Raji (cell line): ENCODE measurements around the gene ISOC1.

ENCODE experiments used
- POLR2A ChIP-seq: IDR thresholded peaks from 2 replicates; pipeline ENCODE4 v1.6.1; 2011; ENCODE audit warnings: low read depth, low read length, control low read depth; ENCODE audit not compliant: insufficient read depth

Gene ISOC1

DNA sequence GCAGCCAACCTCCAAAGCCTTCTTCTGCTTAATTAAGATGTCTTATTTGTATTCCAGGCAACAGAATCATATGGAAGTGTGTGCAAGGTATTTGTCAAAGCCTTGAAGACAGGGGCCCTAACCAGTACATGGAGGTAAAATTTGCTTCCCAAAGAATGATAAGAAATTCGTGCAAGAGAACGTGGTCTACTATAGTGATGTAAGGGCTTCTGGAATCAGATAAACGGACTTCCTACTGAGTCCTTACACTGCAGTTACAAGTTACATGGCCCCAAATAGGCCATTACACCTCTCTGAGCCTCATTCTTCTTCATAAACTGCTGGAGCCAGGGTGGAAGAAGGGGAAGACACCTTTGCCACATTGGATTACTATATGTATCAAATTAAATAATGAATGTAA, 15.9 kb upstream of the ISOC1 start:
- no peak for TF ChIP-seq POLR2A

- no peak for TF ChIP-seq POLR2A
Observed at GRCh38 chr5:129079496-129079895, 15.1 kb upstream of the ISOC1 start.

DNA sequence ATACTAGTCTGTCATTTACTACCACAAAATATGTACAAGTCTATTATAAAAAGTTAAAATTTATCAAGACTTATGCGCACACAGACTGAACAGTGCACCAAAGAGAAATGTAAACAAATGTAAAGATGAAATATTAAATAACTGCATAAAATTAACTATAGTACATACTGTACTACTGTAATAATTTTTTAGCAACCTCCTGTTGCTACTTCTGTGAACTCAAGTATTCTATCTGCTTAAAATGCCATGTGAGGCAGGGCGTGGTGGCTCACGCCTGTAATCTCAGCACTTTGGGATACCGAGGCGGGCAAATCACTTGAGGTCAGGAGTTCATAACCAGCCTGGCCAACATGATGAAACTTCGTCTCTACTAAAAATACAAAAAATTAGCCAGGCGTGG, 13.8 kb upstream of the ISOC1 start:
- no peak for TF ChIP-seq POLR2A

DNA sequence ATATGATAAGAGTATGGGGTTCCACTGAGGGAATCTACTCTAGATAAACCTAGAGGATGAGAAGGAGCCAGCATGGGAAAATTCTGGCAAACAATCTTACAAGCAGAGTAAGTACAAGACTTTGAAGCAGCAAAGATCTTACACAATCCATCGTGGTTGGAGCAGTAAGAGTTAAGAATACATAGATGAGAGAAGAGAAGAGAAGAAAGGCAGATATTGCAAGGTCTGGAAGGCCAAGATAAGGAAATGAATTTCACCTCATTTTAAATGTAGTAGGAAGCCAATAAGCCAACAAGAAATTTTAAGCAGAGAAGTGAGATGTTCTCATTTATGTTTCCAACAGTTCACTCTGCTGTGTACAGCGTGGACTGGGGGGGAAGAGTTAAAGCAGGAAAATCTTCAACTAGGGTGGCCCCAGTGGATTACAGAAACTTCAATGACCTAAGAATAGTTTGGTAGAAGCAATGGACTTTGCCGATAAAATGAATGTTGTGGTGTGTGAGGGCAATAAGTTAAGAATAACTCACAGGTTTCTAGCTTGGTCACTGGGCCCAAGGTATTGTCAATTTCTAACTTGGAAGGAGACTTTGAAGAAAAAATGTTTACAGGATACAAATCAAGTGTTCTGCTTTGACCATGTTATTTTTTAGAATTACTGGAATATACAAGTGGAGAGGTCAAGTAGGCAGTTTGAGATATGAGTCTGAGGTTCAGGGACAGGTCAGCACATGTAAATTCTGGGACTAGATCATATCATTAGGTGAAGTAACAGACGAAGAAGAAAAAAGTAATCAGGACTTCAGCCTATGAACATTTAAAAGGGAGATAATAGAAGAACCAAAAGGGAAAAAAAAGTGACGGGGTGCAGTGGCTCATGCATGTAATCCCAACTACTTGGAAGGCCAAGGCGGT, 12.1 kb upstream of the ISOC1 start:
- TF ChIP-seq POLR2A = no peak

- no peak for TF ChIP-seq POLR2A
Observed at GRCh38 chr5:129094924-129095899, 663 bp downstream of the ISOC1 start.

- TF ChIP-seq POLR2A = no peak
Observed at GRCh38 chr5:129096382-129096991, 1.9 kb downstream of the ISOC1 start.

DNA sequence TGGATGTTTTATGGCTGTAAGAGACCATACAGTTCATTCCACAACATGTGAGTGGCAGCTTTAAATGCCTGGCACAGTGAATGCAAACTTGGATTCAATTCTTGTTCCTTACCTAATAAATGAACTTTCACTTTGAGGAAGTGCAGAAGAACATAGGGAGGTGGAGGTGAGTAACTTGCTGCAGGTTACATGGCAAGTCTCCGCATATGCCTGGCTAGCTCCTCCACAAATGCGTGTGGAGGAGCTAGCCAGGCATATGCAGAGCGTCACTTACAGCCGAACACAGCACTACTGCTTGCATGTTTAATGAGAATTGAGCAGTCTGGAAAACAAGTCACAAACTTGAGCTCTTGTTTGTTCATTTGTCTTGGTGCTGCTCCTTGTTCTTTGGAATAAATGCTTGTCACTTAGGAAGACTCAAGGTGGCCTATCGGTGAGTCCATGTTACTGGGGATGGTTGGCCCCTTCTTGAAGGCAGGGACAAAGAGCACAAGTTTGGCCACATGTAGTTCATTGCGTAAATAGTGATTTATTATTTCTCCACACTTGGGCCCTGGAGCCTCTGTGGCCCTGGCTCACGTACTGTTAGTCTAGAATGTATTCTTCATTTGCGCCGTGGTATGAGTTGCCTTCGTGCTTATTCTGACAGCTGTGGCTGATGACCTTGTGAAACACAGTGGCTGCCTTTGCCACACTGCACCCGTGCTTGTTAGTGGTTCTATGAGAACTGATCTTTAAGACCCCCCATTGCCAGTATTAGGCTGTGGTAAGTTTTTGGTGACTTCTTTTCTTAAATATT, 3.1 kb downstream of the ISOC1 start:
- no peak for TF ChIP-seq POLR2A

GRCh38 chr5:129098488-129099183, 4.1 kb downstream of the ISOC1 start:
- TF ChIP-seq POLR2A = no peak

- no peak for TF ChIP-seq POLR2A
Observed at GRCh38 chr5:129099184-129099569, 4.6 kb downstream of the ISOC1 start.

DNA sequence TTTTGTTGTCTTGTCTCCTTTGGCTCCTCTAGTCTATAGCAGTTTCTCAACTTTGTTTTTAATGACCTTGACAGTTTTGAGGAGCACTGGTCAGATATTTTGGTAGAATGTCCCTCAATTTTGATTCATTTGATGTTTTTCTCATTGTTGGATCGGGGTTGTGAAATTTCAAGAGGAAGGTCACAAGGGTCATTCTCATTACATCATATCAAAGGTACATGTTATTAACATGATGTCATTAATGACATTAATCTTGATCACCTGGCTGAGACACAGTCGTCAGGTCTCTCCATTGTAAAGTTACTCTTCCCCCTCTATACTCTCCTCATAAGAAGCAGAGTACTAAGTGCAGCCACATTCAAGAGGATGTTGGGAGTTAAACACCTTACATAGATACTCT, 7.2 kb downstream of the ISOC1 start:
- TF ChIP-seq POLR2A = no peak

GRCh38 chr5:129103397-129103796, 8.8 kb downstream of the ISOC1 start:
- TF ChIP-seq POLR2A = no peak

DNA sequence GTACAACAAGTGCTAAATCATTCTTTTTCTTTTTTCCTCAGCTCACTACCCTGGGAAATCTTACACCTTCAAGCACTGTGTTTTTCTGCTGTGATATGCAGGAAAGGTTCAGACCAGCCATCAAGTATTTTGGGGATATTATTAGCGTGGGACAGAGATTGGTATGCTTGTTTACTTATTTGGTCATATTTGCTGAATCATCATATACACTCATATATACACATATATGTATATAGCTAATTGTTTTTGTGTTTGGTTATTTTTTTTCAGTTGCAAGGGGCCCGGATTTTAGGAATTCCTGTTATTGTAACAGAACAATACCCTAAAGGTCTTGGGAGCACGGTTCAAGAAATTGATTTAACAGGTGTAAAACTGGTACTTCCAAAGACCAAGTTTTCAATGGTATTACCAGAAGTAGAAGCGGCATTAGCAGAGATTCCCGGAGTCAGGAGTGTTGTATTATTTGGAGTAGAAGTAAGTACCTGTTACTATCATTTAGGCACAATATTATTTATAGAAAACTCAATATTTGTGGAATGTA, 10.4 kb downstream of the ISOC1 start:
- no peak for TF ChIP-seq POLR2A

DNA sequence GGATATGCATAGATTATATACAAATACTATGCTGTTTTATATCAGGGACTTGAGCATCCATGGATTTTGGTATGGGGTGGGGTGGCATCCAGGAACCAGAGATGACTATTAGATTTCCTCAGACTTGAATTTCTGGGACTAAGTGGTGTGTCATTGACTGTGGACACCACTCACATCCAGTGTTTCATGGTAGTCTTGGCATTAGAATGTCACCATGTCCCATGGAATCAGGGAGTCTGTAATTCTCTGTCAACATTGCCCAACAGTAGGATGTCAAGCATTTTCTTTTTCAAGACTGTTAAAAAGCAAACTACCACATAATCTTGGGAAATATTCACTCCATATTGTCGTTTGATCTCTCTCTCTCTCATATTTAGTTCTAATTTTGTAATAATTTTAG, 13.1 kb downstream of the ISOC1 start:
- TF ChIP-seq POLR2A = no peak

GRCh38 chr5:129110742-129111141, 16.2 kb downstream of the ISOC1 start:
- TF ChIP-seq POLR2A = no peak

DNA sequence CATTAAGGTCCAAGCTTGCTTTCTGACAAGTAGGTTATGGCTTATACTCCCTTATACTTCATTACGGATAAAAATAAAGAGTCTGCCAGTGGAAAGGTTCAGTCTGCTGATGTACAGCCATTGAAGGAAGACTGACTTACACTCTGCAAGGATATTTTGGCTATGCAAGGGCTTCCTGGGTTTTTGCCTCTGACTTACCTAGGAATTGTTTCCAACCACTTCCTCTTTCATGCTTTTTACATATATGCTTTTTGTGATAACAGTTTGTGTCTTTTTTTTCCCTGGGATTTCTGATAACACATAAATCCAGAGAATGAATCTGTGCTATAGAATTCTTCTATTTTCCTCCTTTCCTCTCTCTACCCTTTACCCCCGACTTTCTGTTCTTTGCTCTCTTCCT, 16.8 kb downstream of the ISOC1 start:
- no peak for TF ChIP-seq POLR2A
